Measurements from ENCODE around the gene SUSD6. TPM values are rescaled to one million over a fixed set of nuclear protein-coding genes. Genes with fewer than 3 reads are reported as not detected.
A peak's percentile ranks its signal among the peaks of the same experiment; 100 is the strongest.

Gene SUSD6
- total and polyA plus RNA-seq, 9 of the 15 experiments (the other 6 are each of a cell fraction or from before 2014, with no cell fraction given) = 2.9 to 20.7 (median 5.6) TPM

DNA sequence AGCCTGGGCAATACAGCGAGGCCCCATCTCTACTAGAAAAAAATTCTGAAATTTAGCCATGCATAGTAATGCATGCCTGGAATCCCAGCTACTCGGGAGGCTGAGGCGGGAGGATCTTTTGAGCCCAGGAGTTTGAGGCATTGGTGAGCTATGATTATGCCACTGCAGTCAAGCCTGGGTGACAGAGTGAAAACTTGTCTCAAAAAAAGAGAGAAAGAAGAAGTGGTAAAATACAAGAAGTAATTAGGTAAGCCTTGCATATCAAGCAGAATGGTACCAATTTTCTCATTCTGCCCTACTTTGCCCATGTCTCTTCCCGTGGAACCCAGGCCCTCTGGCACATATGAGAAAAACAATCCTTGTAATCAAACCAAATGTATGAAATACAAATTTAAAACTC is 70.7 kb downstream of the SUSD6 start (continued):
- TF ChIP-seq HMGXB4 (CRISPR knock-in tag; IDR thresholded peaks at IDR 0.05) = no peak

GRCh38 chr14:69682621-69683263 is 71.3 kb downstream of the SUSD6 start:
- ChIA-PET CTCF (ENCODE audit: low intra/inter-chr PET ratio) (no interaction called here), POLR2A (interaction anchor here (0.7 to 1.1 kb wide), 2 partner anchors 13 to 85 kb away, joined by 3 to 5 read pairs; no protein-coding TSS in a partner anchor)
- H3K4me2 ChIP-seq (ENCODE audit: insufficient read depth, low read length) = no peak overlapping the region
- no peaks in the 10 kb centered on the region for H4K20me1 ChIP-seq (replicated peaks; ENCODE audit: control insufficient read depth, insufficient read depth, low read length)
- TF ChIP-seq RBFOX2 (IDR thresholded peaks at IDR 0.05; ENCODE audit: low read depth, low read length) (no peak), CEBPG (CRISPR knock-in tag; IDR thresholded peaks at IDR 0.05) (no peak), CEBPG (tag; conservative IDR thresholded peaks at IDR 0.05 in 1 of 2, IDR thresholded peaks at IDR 0.05 in 1 of 2) (peak in 1 of 2 experiments; percentile 54; a peak in 1 of 4 replicates), ZNF184 (CRISPR knock-in tag; IDR thresholded peaks at IDR 0.05) (no peak)
- TF ChIP-seq, protein P1, sequence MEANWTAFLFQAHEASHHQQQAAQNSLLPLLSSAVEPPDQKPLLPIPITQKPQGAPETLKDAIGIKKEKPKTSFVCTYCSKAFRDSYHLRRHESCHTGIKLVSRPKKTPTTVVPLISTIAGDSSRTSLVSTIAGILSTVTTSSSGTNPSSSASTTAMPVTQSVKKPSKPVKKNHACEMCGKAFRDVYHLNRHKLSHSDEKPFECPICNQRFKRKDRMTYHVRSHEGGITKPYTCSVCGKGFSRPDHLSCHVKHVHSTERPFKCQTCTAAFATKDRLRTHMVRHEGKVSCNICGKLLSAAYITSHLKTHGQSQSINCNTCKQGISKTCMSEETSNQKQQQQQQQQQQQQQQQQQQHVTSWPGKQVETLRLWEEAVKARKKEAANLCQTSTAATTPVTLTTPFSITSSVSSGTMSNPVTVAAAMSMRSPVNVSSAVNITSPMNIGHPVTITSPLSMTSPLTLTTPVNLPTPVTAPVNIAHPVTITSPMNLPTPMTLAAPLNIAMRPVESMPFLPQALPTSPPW (CRISPR knock-in tag; IDR thresholded peaks at IDR 0.05) = no peak
- TF ChIP-seq, protein P2, sequence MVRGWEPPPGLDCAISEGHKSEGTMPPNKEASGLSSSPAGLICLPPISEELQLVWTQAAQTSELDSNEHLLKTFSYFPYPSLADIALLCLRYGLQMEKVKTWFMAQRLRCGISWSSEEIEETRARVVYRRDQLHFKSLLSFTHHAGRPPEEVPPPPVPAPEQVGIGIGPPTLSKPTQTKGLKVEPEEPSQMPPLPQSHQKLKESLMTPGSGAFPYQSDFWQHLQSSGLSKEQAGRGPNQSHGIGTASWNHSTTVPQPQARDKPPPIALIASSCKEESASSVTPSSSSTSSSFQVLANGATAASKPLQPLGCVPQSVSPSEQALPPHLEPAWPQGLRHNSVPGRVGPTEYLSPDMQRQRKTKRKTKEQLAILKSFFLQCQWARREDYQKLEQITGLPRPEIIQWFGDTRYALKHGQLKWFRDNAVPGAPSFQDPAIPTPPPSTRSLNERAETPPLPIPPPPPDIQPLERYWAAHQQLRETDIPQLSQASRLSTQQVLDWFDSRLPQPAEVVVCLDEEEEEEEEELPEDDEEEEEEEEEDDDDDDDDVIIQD (CRISPR knock-in tag; IDR thresholded peaks at IDR 0.05) = no peak
- TF ChIP-seq, protein P3, sequence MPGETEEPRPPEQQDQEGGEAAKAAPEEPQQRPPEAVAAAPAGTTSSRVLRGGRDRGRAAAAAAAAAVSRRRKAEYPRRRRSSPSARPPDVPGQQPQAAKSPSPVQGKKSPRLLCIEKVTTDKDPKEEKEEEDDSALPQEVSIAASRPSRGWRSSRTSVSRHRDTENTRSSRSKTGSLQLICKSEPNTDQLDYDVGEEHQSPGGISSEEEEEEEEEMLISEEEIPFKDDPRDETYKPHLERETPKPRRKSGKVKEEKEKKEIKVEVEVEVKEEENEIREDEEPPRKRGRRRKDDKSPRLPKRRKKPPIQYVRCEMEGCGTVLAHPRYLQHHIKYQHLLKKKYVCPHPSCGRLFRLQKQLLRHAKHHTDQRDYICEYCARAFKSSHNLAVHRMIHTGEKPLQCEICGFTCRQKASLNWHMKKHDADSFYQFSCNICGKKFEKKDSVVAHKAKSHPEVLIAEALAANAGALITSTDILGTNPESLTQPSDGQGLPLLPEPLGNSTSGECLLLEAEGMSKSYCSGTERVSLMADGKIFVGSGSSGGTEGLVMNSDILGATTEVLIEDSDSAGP (CRISPR knock-in tag; IDR thresholded peaks at IDR 0.05) = no peak
- in situ Hi-C loops (cut with MboI) = no loop called here
- no peak overlapping the region for H2AFZ ChIP-seq (ENCODE audit: low read depth, low read length)
- no TSS peak for BruUV-seq (replicated peaks)
- H3K9ac ChIP-seq (ENCODE audit: insufficient read depth in 1 of 2, low read depth in 2 of 2, low read length in 2 of 2) = no peak overlapping the region; a peak in 1 of 4 replicates
- no peaks in the 10 kb centered on the region for H3K36me3 ChIP-seq (ENCODE audit: control insufficient read depth, insufficient read depth, low read length)
- H3K9me1 ChIP-seq (ENCODE audit: control insufficient read depth, insufficient read depth, low read length) = no peaks in the 10 kb centered on the region
- H3K4me3 ChIP-seq = no peak overlapping the region
- WGBS (ENCODE audit: insufficient coverage, low coverage, missing lambda C conversion rate) = 40% methylated on average over 1 of the region's 1 CpG
- FAIRE-seq = no peak
- no peaks in the 10 kb centered on the region for H3K27me3 ChIP-seq (ENCODE audit: control insufficient read depth in 2 of 2, insufficient read depth in 2 of 2, low read length in 2 of 2)
- H3K27ac ChIP-seq (ENCODE audit: extremely low read depth, low read depth, low read length) = no peak overlapping the region
- DNase-seq (ENCODE audit: extremely low read depth in 1 of 4, low spot score in 3 of 4) = no peak
- H3K4me1 ChIP-seq (replicated peaks in 1 of 2; ENCODE audit: control insufficient read depth in 2 of 2, insufficient read depth in 2 of 2, low read length in 2 of 2) = peaks cover 17 to 39% of the 10 kb centered on the region in 2 experiments; a peak in 4 of 5 replicates
- no peak for ATAC-seq
- H3K79me2 ChIP-seq (ENCODE audit: control insufficient read depth, insufficient read depth, low read length) = peaks cover 70% of the 10 kb centered on the region
- intact Hi-C loops (cut with micrococcal nuclease) = no loop called here
- H3K9me3 ChIP-seq (replicated peaks; ENCODE audit: control insufficient read depth, insufficient read depth, low read depth, low read length) = no peaks in the 10 kb centered on the region
